Keratinocyte (primary cell): Measurements from ENCODE around the gene RANBP3.

Experiments
- EZH2 ChIP-seq: IDR thresholded peaks from one replicate; pipeline ENCODE4 v1.6.1; 2012; ENCODE audit warnings: inconsistent platforms, mild to moderate bottlenecking, low read length, moderate library complexity
- TF ChIP-seq, protein P1 (sequence below), 3 experiments: IDR thresholded peaks in 1 of 3; conservative IDR thresholded peaks in 1 of 3; optimal IDR thresholded peaks in 1 of 3; 2 replicates in 2 of 3; 3 replicates in 1 of 3; pipeline versions ENCODE3 to v1.5.1; 2011; ENCODE audit warnings: low read length in 3 of 3, mild to moderate bottlenecking in 3 of 3, moderate library complexity in 2 of 3, control low read depth in 1 of 3, inconsistent platforms in 1 of 3; ENCODE audit not compliant: insufficient read depth in 2 of 3; ENCODE audit errors: extremely low read depth in 1 of 3

DNA sequence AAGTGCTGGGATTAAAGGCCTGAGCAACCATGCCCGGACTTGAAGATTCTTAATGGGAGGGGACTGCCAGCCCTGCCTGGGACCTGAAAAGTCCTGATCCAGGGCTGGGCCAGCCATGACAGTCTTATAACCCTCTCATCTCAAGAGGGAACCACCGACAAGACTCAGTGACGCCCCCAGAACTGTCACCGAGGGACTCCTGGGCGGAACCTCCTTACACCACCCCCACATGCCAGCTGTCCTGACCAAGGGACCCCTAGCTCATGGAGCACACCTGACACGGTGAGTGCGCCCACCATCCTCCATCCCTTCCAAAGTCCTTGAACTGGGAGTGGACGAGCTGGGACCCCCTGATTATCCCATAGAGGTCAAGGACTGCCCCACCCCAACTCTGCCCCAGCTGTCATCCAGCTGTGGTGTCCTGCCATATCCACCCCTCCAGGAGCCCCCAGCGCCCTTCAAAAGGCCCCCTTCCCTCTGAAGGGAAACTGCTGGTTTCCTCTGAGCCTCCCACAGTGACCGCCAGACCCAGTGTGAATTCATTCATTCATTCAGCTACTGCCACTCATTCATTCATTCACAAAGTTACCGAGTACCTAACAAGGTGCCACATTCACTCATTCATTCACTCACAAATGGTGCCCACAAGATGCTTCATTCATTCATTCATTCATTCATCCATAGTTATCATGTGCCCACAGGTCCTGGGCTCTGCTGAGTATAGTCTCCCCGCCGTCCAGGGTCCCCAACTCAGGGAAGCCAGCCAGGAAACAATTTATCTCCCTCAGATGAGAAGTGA lies 78.0 kb downstream of the RANBP3 start:
- TF ChIP-seq, protein P1, sequence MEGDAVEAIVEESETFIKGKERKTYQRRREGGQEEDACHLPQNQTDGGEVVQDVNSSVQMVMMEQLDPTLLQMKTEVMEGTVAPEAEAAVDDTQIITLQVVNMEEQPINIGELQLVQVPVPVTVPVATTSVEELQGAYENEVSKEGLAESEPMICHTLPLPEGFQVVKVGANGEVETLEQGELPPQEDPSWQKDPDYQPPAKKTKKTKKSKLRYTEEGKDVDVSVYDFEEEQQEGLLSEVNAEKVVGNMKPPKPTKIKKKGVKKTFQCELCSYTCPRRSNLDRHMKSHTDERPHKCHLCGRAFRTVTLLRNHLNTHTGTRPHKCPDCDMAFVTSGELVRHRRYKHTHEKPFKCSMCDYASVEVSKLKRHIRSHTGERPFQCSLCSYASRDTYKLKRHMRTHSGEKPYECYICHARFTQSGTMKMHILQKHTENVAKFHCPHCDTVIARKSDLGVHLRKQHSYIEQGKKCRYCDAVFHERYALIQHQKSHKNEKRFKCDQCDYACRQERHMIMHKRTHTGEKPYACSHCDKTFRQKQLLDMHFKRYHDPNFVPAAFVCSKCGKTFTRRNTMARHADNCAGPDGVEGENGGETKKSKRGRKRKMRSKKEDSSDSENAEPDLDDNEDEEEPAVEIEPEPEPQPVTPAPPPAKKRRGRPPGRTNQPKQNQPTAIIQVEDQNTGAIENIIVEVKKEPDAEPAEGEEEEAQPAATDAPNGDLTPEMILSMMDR (optimal IDR thresholded peaks at IDR 0.05 in 1 of 3, IDR thresholded peaks at IDR 0.05 in 1 of 3, conservative IDR thresholded peaks at IDR 0.05 in 1 of 3; ENCODE audit: extremely low read depth in 1 of 3, insufficient read depth in 2 of 3, low read length in 3 of 3): no peak
- no peak for TF ChIP-seq EZH2
